ENCODE results near the gene DDX46. TPM values are rescaled to one million over a fixed set of nuclear protein-coding genes. Genes with fewer than 3 reads are reported as not detected.

DDX46 gene
- total and polyA plus RNA-seq, 2 donors (not counting 1 experiment from before 2014, with no cell fraction given) = 18.7 to 38.1 TPM

DNA sequence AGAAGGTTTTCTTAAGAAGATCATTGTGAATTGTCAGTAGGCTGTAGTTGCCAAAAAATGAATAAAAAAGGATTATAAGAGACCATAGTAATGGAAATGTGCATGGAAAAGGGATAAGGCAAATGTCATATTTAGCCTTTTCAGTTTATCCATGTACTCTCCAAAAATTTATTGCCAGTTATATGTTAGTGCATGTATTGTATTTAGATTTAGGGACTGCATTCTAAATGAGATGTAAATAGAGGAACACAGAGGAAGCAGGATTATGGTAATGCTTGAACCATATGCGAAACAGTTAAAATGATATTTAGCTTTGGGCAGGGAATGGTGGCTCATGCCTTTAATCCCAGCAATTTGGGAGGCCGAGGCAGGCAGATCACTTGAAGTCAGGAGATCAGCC is 33.0 kb downstream of the DDX46 start:
- Histone ChIP-seq H3K9ac (ENCODE audit: insufficient read depth, low read length) (no peak overlapping the region), H3K4me1 (ENCODE audit: control insufficient read depth, extremely low read depth, insufficient read depth, low read length) (no peaks in the 10 kb centered on the region), H3K4me3 (replicated peaks in 1 of 4; ENCODE audit: control extremely low read depth in 1 of 4, insufficient read depth in 1 of 4, low read depth in 3 of 4, low read length in 4 of 4) (no peak overlapping the region), H3K27ac (ENCODE audit: insufficient read depth, low read length) (no peak overlapping the region), H3K4me2 (ENCODE audit: extremely low read depth, insufficient read depth, low read length) (no peak overlapping the region), H2AFZ (ENCODE audit: low read length) (no peak overlapping the region), H3K79me2 (ENCODE audit: control insufficient read depth, insufficient read depth, low read length) (no peaks in the 10 kb centered on the region), H3K36me3 (ENCODE audit: control insufficient read depth, insufficient read depth, low read length) (peaks cover 8% of the 10 kb centered on the region), H3K9me3 (ENCODE audit: control insufficient read depth, insufficient read depth, low read depth, low read length) (no peaks in the 10 kb centered on the region), H4K20me1 (ENCODE audit: control insufficient read depth, extremely low read depth, insufficient read depth, low read length) (no peaks in the 10 kb centered on the region), H3K27me3 (ENCODE audit: control insufficient read depth, insufficient read depth, low read length) (no peaks in the 10 kb centered on the region)
- no peak for DNase-seq (ENCODE audit: low read depth in 2 of 2)
- TF ChIP-seq, protein P1, sequence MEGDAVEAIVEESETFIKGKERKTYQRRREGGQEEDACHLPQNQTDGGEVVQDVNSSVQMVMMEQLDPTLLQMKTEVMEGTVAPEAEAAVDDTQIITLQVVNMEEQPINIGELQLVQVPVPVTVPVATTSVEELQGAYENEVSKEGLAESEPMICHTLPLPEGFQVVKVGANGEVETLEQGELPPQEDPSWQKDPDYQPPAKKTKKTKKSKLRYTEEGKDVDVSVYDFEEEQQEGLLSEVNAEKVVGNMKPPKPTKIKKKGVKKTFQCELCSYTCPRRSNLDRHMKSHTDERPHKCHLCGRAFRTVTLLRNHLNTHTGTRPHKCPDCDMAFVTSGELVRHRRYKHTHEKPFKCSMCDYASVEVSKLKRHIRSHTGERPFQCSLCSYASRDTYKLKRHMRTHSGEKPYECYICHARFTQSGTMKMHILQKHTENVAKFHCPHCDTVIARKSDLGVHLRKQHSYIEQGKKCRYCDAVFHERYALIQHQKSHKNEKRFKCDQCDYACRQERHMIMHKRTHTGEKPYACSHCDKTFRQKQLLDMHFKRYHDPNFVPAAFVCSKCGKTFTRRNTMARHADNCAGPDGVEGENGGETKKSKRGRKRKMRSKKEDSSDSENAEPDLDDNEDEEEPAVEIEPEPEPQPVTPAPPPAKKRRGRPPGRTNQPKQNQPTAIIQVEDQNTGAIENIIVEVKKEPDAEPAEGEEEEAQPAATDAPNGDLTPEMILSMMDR (conservative IDR thresholded peaks at IDR 0.05 in 1 of 2, IDR thresholded peaks at IDR 0.05 in 1 of 2; ENCODE audit: low read depth in 1 of 2, low read length in 2 of 2) = no peak
- TF ChIP-seq EZH2 (IDR thresholded peaks at IDR 0.05; ENCODE audit: low read length, missing control alignments) = no peak

DNA sequence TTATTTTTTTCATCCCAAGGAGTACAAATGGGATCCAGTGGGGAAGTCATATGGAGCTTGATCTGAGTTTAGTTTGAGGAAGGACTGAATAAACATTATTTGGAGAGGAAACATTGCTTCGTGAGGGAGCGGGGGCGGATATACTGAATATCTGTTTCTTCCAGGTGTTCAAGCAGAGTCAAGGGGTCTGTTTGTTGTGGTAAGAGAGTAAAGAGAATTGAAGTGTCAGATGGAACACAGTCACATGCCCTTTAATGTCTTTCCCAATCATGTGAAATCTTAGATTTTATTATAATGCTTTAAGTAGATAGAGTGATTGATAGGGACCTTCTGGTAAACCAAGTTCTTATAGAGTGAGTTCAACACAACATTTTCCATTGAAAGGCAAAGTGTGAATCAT is 33.7 kb downstream of the DDX46 start:
- DNase-seq (ENCODE audit: low read depth in 2 of 2) = no peak
- Histone ChIP-seq H3K4me2 (ENCODE audit: extremely low read depth, insufficient read depth, low read length) (no peak overlapping the region), H3K79me2 (ENCODE audit: control insufficient read depth, insufficient read depth, low read length) (no peaks in the 10 kb centered on the region), H4K20me1 (ENCODE audit: control insufficient read depth, extremely low read depth, insufficient read depth, low read length) (no peaks in the 10 kb centered on the region), H3K36me3 (ENCODE audit: control insufficient read depth, insufficient read depth, low read length) (peaks cover 6% of the 10 kb centered on the region), H2AFZ (ENCODE audit: low read length) (no peak overlapping the region), H3K4me1 (ENCODE audit: control insufficient read depth, extremely low read depth, insufficient read depth, low read length) (no peaks in the 10 kb centered on the region), H3K27me3 (ENCODE audit: control insufficient read depth, insufficient read depth, low read length) (no peaks in the 10 kb centered on the region), H3K9me3 (ENCODE audit: control insufficient read depth, insufficient read depth, low read depth, low read length) (no peaks in the 10 kb centered on the region), H3K9ac (ENCODE audit: insufficient read depth, low read length) (no peak overlapping the region), H3K27ac (ENCODE audit: insufficient read depth, low read length) (no peak overlapping the region), H3K4me3 (replicated peaks in 1 of 4; ENCODE audit: control extremely low read depth in 1 of 4, insufficient read depth in 1 of 4, low read depth in 3 of 4, low read length in 4 of 4) (no peak overlapping the region)
- TF ChIP-seq, protein P1 (conservative IDR thresholded peaks at IDR 0.05 in 1 of 2, IDR thresholded peaks at IDR 0.05 in 1 of 2; ENCODE audit: low read depth in 1 of 2, low read length in 2 of 2) = no peak
- TF ChIP-seq EZH2 (IDR thresholded peaks at IDR 0.05; ENCODE audit: low read length, missing control alignments) = no peak

DNA sequence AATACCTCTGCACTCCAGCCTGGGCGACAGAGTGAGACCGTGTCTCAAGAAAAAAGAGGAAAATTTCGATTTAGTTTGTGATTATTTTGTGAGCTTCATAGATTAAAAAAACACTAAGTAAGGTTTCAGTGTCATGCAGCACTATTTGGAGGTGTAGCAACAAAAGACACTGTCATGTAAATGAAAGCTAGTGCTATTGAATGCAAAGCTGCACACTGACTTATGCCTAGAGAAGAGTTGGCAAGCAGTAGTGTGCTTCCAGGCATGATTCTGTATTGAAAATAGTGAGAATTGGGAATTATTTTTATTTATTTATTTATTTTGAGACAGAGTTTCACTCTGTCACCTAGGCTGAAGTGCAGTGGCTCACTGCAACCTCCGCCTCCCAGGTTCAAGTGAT is 34.5 kb downstream of the DDX46 start:
- Histone ChIP-seq H3K79me2 (ENCODE audit: control insufficient read depth, insufficient read depth, low read length) (no peaks in the 10 kb centered on the region), H3K36me3 (ENCODE audit: control insufficient read depth, insufficient read depth, low read length) (peaks cover 6% of the 10 kb centered on the region), H4K20me1 (ENCODE audit: control insufficient read depth, extremely low read depth, insufficient read depth, low read length) (no peaks in the 10 kb centered on the region), H3K4me2 (ENCODE audit: extremely low read depth, insufficient read depth, low read length) (no peak overlapping the region), H3K27ac (ENCODE audit: insufficient read depth, low read length) (no peak overlapping the region), H3K4me3 (replicated peaks in 1 of 4; ENCODE audit: control extremely low read depth in 1 of 4, insufficient read depth in 1 of 4, low read depth in 3 of 4, low read length in 4 of 4) (no peak overlapping the region), H3K9me3 (ENCODE audit: control insufficient read depth, insufficient read depth, low read depth, low read length) (no peaks in the 10 kb centered on the region), H3K27me3 (ENCODE audit: control insufficient read depth, insufficient read depth, low read length) (no peaks in the 10 kb centered on the region), H3K4me1 (ENCODE audit: control insufficient read depth, extremely low read depth, insufficient read depth, low read length) (no peaks in the 10 kb centered on the region), H3K9ac (ENCODE audit: insufficient read depth, low read length) (no peak overlapping the region), H2AFZ (ENCODE audit: low read length) (no peak overlapping the region)
- no peak for DNase-seq (ENCODE audit: low read depth in 2 of 2)
- TF ChIP-seq, protein P1 (conservative IDR thresholded peaks at IDR 0.05 in 1 of 2, IDR thresholded peaks at IDR 0.05 in 1 of 2; ENCODE audit: low read depth in 1 of 2, low read length in 2 of 2) = no peak
- no peak for TF ChIP-seq EZH2 (IDR thresholded peaks at IDR 0.05; ENCODE audit: low read length, missing control alignments)
